Immature natural killer cell (primary cell): Measurements from ENCODE around the gene VWA7. TPM values are rescaled to one million over a fixed set of nuclear protein-coding genes. Genes with fewer than 3 reads are reported as not detected.
A peak's percentile ranks its signal among the peaks of the same experiment; 100 is the strongest.

Experiments
- DNase-seq, 3 donors: peaks; one replicate each; pipeline ENCODE4 v3.0.0; 2022; ENCODE audit warnings: mixed read lengths in 1 of 3
- H3K27ac Mint-ChIP-seq, 6 donors: one replicate each; pipeline ENCODE4 v1.8.0; 2020; ENCODE audit warnings: mixed read lengths in 6 of 6, mild to moderate bottlenecking in 5 of 6, inconsistent platforms in 4 of 6, moderate library complexity in 3 of 6
- H3K27me3 Mint-ChIP-seq, 3 donors: one replicate each; pipeline ENCODE4 v1.8.0; 2020 to 2021; ENCODE audit warnings: low read depth in 3 of 3, mild to moderate bottlenecking in 3 of 3, mixed read lengths in 3 of 3, moderate library complexity in 3 of 3, inconsistent platforms in 1 of 3
- H3K36me3 Mint-ChIP-seq, 3 donors: one replicate each; pipeline ENCODE4 v1.8.0; 2020; ENCODE audit warnings: mixed read lengths in 3 of 3, inconsistent platforms in 2 of 3, mild to moderate bottlenecking in 2 of 3
- H3K4me1 Mint-ChIP-seq, 2 donors: one replicate each; pipeline ENCODE4 v1.8.0; 2020; ENCODE audit warnings: inconsistent platforms in 2 of 2, mild to moderate bottlenecking in 2 of 2, mixed read lengths in 2 of 2, moderate library complexity in 1 of 2
- H3K4me3 Mint-ChIP-seq, 5 donors: one replicate each; pipeline ENCODE4 v1.8.0; 2020; ENCODE audit warnings: mild to moderate bottlenecking in 5 of 5, mixed read lengths in 5 of 5, inconsistent platforms in 3 of 5, moderate library complexity in 3 of 5
- H3K9me3 Mint-ChIP-seq, 6 donors: one replicate each; pipeline ENCODE4 v1.8.0; 2020; ENCODE audit warnings: mild to moderate bottlenecking in 6 of 6, mixed read lengths in 6 of 6, inconsistent platforms in 4 of 6, moderate library complexity in 3 of 6
- polyA plus RNA-seq, 3 donors: library from polyadenylated mRNA; unstranded; fragments of 300-500 nt; fragmentation: Illumina TruSeq; gene quantifications; one replicate each; pipeline ENCODE4 v1.2.3, GENCODE V29; 2021

The VWA7 gene
- polyA plus RNA-seq, 3 donors from 2014 or later: 0.21 to 1.8 (median 0.93) TPM

DNA sequence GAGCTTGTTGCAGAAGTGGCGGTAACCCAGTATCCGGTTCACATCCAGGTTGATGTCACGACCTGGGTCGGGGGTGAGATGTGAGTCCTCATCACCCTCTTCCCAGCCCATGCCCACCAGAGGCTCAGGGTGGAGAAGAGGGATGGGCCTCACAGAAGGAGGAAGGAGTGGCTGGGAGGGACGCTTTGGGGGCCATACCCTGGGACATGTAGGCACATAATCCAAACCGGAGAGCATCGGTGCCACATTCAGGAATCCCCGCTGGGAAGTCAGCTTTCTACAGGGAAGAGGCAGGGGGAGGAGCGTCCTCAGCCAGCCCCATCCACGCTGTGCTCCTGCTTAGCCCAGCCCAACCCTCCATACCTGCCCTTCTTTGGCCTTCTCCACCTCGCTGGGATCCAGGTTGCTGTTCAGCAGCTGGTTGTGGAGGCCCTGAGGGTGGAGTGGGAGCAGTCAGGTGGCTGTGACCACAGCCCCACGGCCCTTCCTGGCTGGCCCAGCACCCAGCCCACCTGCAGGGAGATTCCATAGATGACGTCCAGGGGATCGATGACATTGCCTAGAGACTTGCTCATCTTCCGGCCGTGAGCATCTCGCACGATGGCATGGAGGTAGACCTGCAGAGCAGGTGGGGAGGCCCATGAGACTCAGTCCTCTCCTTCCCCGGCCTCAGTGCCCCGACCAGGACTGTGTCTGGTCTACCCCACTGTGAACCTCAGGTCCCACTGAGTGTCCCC lies 3.5 kb upstream of the VWA7 start:
- no peak overlapping the region for H3K27ac Mint-ChIP-seq
- DNase-seq: no peak
- H3K36me3 Mint-ChIP-seq: peaks cover 0 to 18% (median 4%) of the 10 kb centered on the region in 3 donors
- H3K4me1 Mint-ChIP-seq: peaks cover 10 to 16% of the 10 kb centered on the region in 2 donors
- no peak overlapping the region for H3K4me3 Mint-ChIP-seq
- no peaks in the 10 kb centered on the region for H3K9me3 Mint-ChIP-seq
- H3K27me3 Mint-ChIP-seq: peaks cover 0 to 2% (median 0%) of the 10 kb centered on the region in 3 donors

DNA sequence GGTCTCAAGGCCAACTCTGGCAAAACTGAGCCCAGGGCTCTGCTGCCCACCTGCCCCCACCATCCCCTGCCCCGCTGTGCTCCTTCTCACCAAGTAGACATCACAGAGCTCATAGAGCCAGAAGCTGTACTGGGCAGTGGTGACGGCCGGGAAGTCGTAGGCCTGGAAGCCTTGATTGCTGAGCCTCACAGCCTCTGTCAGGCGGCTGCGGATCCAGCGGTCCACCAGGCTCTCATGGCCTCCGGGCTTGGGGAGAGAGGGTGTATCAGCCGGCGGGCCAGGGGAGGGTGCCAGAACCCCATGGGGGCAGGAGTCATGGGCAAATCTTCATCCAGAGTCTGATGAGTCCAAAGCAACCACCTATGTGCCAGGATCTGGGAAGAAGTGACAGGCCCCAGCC lies 2.8 kb upstream of the VWA7 start:
- H3K27me3 Mint-ChIP-seq: peaks cover 0 to 4% (median 0%) of the 10 kb centered on the region in 3 donors
- no peak for DNase-seq
- H3K4me3 Mint-ChIP-seq: no peak overlapping the region
- H3K27ac Mint-ChIP-seq: no peak overlapping the region
- peaks cover 10 to 20% of the 10 kb centered on the region in 2 donors for H3K4me1 Mint-ChIP-seq
- no peaks in the 10 kb centered on the region for H3K9me3 Mint-ChIP-seq
- peaks cover 0 to 18% (median 4%) of the 10 kb centered on the region in 3 donors for H3K36me3 Mint-ChIP-seq

DNA sequence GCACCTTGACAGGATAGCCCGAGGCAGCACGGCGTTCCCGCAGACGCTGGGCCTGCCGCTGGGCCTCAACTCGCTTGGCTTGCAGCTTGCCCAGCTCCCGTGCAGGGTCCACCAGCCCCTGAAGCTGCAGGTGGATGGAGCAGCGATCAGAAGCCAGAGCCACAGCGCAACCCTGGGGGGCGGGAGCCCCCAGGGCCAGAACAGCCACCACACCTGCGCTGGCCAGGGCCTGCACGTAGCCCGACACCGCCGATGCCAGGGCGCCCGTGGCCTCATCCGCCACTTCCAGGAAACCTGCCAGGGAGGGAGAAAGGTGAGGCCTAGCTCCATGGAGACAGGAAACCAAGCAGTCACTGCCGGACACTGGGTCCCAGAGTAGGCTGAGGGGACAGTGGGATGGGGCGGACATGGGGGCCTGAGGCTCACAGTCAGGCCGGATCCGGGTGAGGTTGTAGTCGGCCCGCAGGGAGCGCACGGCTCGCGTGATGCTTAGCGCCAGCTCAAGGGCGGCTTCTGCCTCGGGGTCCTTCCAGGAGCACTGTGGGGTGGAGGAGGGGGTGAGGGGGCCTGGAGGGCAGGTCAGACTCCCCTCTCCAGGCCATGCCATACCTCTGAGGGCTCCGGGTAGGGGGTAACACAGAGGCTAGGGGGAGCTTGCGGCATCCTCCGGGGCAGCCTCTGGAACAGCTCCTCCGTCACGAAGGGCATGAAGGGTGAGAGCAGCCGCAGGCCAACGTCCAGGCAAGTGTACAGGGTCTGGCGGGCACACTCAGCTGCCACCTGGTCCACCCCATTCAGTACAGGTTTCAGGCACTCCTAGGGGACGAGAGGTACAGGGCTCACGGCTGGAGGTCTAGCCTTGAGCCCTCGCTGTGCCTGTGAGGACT lies 2.1 kb upstream of the VWA7 start:
- peaks cover 0 to 12% (median 0%) of the 10 kb centered on the region in 3 donors for H3K36me3 Mint-ChIP-seq
- peaks cover 10 to 20% of the 10 kb centered on the region in 2 donors for H3K4me1 Mint-ChIP-seq
- peaks cover 0 to 4% (median 0%) of the 10 kb centered on the region in 3 donors for H3K27me3 Mint-ChIP-seq
- H3K4me3 Mint-ChIP-seq: no peak overlapping the region
- DNase-seq: no peak
- no peaks in the 10 kb centered on the region for H3K9me3 Mint-ChIP-seq
- no peak overlapping the region for H3K27ac Mint-ChIP-seq

- no peak overlapping the region for H3K27ac Mint-ChIP-seq
- no peaks in the 10 kb centered on the region for H3K9me3 Mint-ChIP-seq
Measured at GRCh38 chr6:31778193-31778592, 1.1 kb upstream of the VWA7 start.

GRCh38 chr6:31777667-31778050 lies 531 bp upstream of the VWA7 start:
- DNase-seq: no peak
- Mint-ChIP-seq H3K36me3 (peaks cover 0 to 4% (median 0%) of the 10 kb centered on the region in 3 donors), H3K27me3 (peaks cover 0 to 2% (median 2%) of the 10 kb centered on the region in 3 donors), H3K4me1 (peaks cover 14 to 27% of the 10 kb centered on the region in 2 donors), H3K4me3 (no peak overlapping the region), H3K9me3 (no peaks in the 10 kb centered on the region), H3K27ac (peak overlapping the region in 4 of 6 donors; percentile 24 to 49 (median 40))

More at GRCh38 chr6:31778193-31778592, 1.1 kb upstream of the VWA7 start:
- no peak for DNase-seq
- Mint-ChIP-seq H3K4me3 (no peak overlapping the region), H3K36me3 (peaks cover 0 to 8% (median 0%) of the 10 kb centered on the region in 3 donors), H3K27me3 (peaks cover 0 to 4% (median 0%) of the 10 kb centered on the region in 3 donors), H3K4me1 (peaks cover 10 to 22% of the 10 kb centered on the region in 2 donors)

GRCh38 chr6:31776485-31776988 lies 591 bp downstream of the VWA7 start:
- DNase-seq: no peak
- Mint-ChIP-seq H3K27me3 (peaks cover 0 to 2% (median 2%) of the 10 kb centered on the region in 3 donors), H3K4me3 (peak overlapping the region in 3 of 5 donors; percentile 11 to 38 (median 17)), H3K9me3 (no peaks in the 10 kb centered on the region), H3K4me1 (peaks cover 17 to 34% of the 10 kb centered on the region in 2 donors), H3K27ac (peak overlapping the region in 4 of 6 donors; percentile 7 to 57 (median 32)), H3K36me3 (peaks cover 0 to 3% (median 0%) of the 10 kb centered on the region in 3 donors)

GRCh38 chr6:31775633-31776484 lies 1.3 kb downstream of the VWA7 start:
- no peak for DNase-seq
- H3K27ac Mint-ChIP-seq: peak overlapping the region in 4 of 6 donors; percentile 2 to 66 (median 44)
- H3K4me1 Mint-ChIP-seq: peaks cover 23 to 40% of the 10 kb centered on the region in 2 donors
- H3K27me3 Mint-ChIP-seq: peaks cover 0 to 2% (median 2%) of the 10 kb centered on the region in 3 donors
- no peaks in the 10 kb centered on the region for H3K9me3 Mint-ChIP-seq
- peak overlapping the region in 2 of 5 donors; percentile 17 to 38 for H3K4me3 Mint-ChIP-seq
- H3K36me3 Mint-ChIP-seq: peaks cover 0 to under 1% (median 0%) of the 10 kb centered on the region in 3 donors

- Mint-ChIP-seq H3K27ac (peak overlapping the region in 2 of 6 donors; percentile 2 to 66), H3K27me3 (peaks cover 0 to 2% (median 2%) of the 10 kb centered on the region in 3 donors), H3K36me3 (no peaks in the 10 kb centered on the region), H3K4me3 (no peak overlapping the region), H3K9me3 (no peaks in the 10 kb centered on the region), H3K4me1 (peaks cover 23 to 40% of the 10 kb centered on the region in 2 donors)
- no peak for DNase-seq
Measured at GRCh38 chr6:31775184-31775583, 1.9 kb downstream of the VWA7 start.

DNA sequence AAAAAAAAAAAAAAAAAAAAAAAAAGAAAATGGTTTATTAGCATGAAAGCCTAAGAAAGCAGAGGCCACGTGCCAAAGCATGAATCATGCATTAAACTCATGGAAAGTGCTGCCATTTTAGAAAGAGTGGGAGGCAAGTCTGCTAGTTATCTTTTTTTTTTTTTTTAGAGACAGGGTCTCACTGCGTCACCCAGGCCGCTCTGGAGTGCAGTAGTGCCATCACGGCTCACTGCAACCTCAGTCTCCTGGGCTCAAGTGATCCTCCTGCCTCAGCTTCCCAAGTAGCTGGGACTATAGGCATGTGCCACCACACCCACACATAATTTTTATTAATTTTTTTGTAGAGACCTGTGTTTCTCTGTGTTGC lies 5.2 kb downstream of the VWA7 start:
- Mint-ChIP-seq H3K36me3 (no peaks in the 10 kb centered on the region), H3K27ac (peak overlapping the region in 2 of 6 donors; percentile 31 to 50), H3K9me3 (no peaks in the 10 kb centered on the region), H3K27me3 (peaks cover 0 to 2% (median 2%) of the 10 kb centered on the region in 3 donors), H3K4me3 (peak overlapping the region in 4 of 5 donors; percentile 38 to 69 (median 57)), H3K4me1 (peaks cover 21 to 39% of the 10 kb centered on the region in 2 donors)
- DNase-seq: no peak

GRCh38 chr6:31770860-31771259 lies 6.3 kb downstream of the VWA7 start:
- no peak for DNase-seq
- Mint-ChIP-seq H3K4me1 (peaks cover 20 to 33% of the 10 kb centered on the region in 2 donors), H3K4me3 (peak overlapping the region in 1 of 5 donors; percentile 54), H3K27me3 (peaks cover 1 to 2% (median 2%) of the 10 kb centered on the region in 3 donors), H3K36me3 (no peaks in the 10 kb centered on the region), H3K9me3 (no peaks in the 10 kb centered on the region), H3K27ac (peak overlapping the region in 4 of 6 donors; percentile 11 to 81 (median 69))

GRCh38 chr6:31769684-31770371 lies 7.3 kb downstream of the VWA7 start:
- H3K27ac Mint-ChIP-seq: peak overlapping the region in 5 of 6 donors; percentile 10 to 66 (median 40)

More at GRCh38 chr6:31769684-31770371, 7.3 kb downstream of the VWA7 start:
- H3K4me3 Mint-ChIP-seq: no peak overlapping the region
- H3K4me1 Mint-ChIP-seq: peaks cover 20 to 28% of the 10 kb centered on the region in 2 donors
- no peaks in the 10 kb centered on the region for H3K9me3 Mint-ChIP-seq
- peaks cover 0 to 2% (median 1%) of the 10 kb centered on the region in 3 donors for H3K27me3 Mint-ChIP-seq
- H3K36me3 Mint-ChIP-seq: no peaks in the 10 kb centered on the region
- peak; percentile 80 to 83 (median 83) for DNase-seq
